Natural killer cell (primary cell): Measurements from ENCODE around the gene PWWP2A. TPM values are rescaled to one million over a fixed set of nuclear protein-coding genes. Genes with fewer than 3 reads are reported as not detected.

Source experiments
- ATAC-seq, 3 donors: fragments of 150-1000 bp in 2 of 3; fragments of 200-7000 bp in 1 of 3; cut with Tn5 transposase; 1 replicate in 1 of 3; 2 replicates in 2 of 3; pipeline ENCODE4 v1.10.0; 2021; ENCODE audit warnings: mild to moderate bottlenecking in 2 of 3, moderate library complexity in 2 of 3
- DNase-seq, 2 donors: peaks; one replicate each; pipeline versions ENCODE4 v3.0.0 to v3.0.0-alpha.2; 2013 to 2021; ENCODE audit warnings: mixed read lengths in 1 of 2
- H3K27ac ChIP-seq: one replicate; pipeline ENCODE4 v1.5.1; 2013; ENCODE audit warnings: mild to moderate bottlenecking, low read length
- H3K27me3 ChIP-seq: one replicate; pipeline ENCODE4 v1.6.1; 2013; ENCODE audit warnings: low read length; ENCODE audit not compliant: control insufficient read depth, insufficient read depth
- H3K36me3 ChIP-seq: one replicate; pipeline ENCODE4 v1.6.1; 2013; ENCODE audit warnings: low read length; ENCODE audit not compliant: control insufficient read depth, insufficient read depth
- H3K4me1 ChIP-seq: one replicate; pipeline ENCODE4 v1.6.1; 2013; ENCODE audit warnings: low read length; ENCODE audit not compliant: control insufficient read depth, insufficient read depth
- H3K4me3 ChIP-seq: one replicate; pipeline ENCODE4 v1.5.1; 2013; ENCODE audit warnings: low read length
- H3K9me3 ChIP-seq: one replicate; pipeline ENCODE4 v1.6.1; 2013; ENCODE audit warnings: low read length; ENCODE audit not compliant: control insufficient read depth, insufficient read depth
- H3K27ac Mint-ChIP-seq, 2 donors: one replicate each; pipeline ENCODE4 v1.8.0; 2022; ENCODE audit warnings: mild to moderate bottlenecking in 2 of 2, mixed read lengths in 2 of 2, moderate library complexity in 1 of 2
- H3K27me3 Mint-ChIP-seq, 2 donors: one replicate each; pipeline ENCODE4 v1.8.0; 2022; ENCODE audit warnings: low read depth in 2 of 2, mixed read lengths in 2 of 2
- H3K36me3 Mint-ChIP-seq: one replicate; pipeline ENCODE4 v1.8.0; 2022; ENCODE audit warnings: mixed read lengths
- H3K4me1 Mint-ChIP-seq, 2 donors: one replicate each; pipeline ENCODE4 v1.8.0; 2022; ENCODE audit warnings: mixed read lengths in 2 of 2
- H3K4me3 Mint-ChIP-seq: one replicate; pipeline ENCODE4 v1.8.0; 2022; ENCODE audit warnings: mild to moderate bottlenecking, moderate library complexity, mixed read lengths
- H3K9me3 Mint-ChIP-seq, 2 donors: one replicate each; pipeline ENCODE4 v1.8.0; 2022; ENCODE audit warnings: mixed read lengths in 2 of 2
- CTCF ChIP-seq: fragments of 200-600 bp; IDR thresholded peaks from one replicate; pipeline ENCODE4 v1.8.0; 2022; ENCODE audit warnings: antibody characterized with exemption
- WGBS: methylation state at CpG from one replicate; pipeline ENCODE4 v1.1.7; 2013; ENCODE audit warnings: missing lambda C conversion rate; ENCODE audit not compliant: insufficient coverage; 5-methylcytosine and 5-hydroxymethylcytosine counted together
- intact Hi-C: fragments of 100-400 bp; cut with micrococcal nuclease; formaldehyde crosslinking; loops from one replicate; pipeline ENCODE4 v1.14.2; 2022
- total RNA-seq, 4 donors: library from RNA; stranded (reverse); fragments of 120-200 nt in 1 of 4; gene quantifications; one replicate each; pipeline versions ENCODE4 v1.2.3 to v1.2.4, GENCODE V29; 2013 to 2022

Gene PWWP2A
- total RNA-seq, 3 donors from 2014 or later (not counting 1 experiment from before 2014, with no cell fraction given): 24.9 to 37.6 (median 30.2) TPM

GRCh38 chr5:160096178-160096577 is 23.1 kb downstream of the PWWP2A start:
- H3K36me3 Mint-ChIP-seq: peaks cover 14% of the 10 kb centered on the region
- DNase-seq: no peak
- peaks cover 5% of the 10 kb centered on the region for H3K4me1 ChIP-seq

GRCh38 chr5:160092960-160093707 is 26.1 kb downstream of the PWWP2A start:
- no peak overlapping the region for H3K4me3 Mint-ChIP-seq
- no peak for TF ChIP-seq CTCF
- Histone ChIP-seq H3K27me3 (no peaks in the 10 kb centered on the region), H3K4me1 (peaks cover 5% of the 10 kb centered on the region), H3K27ac (no peak overlapping the region), H3K36me3 (peaks cover 28% of the 10 kb centered on the region), H3K4me3 (no peak overlapping the region), H3K9me3 (no peaks in the 10 kb centered on the region)
- no peak overlapping the region for H3K27ac Mint-ChIP-seq
- H3K4me1 Mint-ChIP-seq: peaks cover 11 to 12% of the 10 kb centered on the region in 2 donors
- intact Hi-C loops: no loop called here
- WGBS: 79% methylated on average over 11 of the region's 11 CpGs
- no peak for ATAC-seq
- H3K36me3 Mint-ChIP-seq: peaks cover 14% of the 10 kb centered on the region
- no peak for DNase-seq
- H3K27me3 Mint-ChIP-seq: no peaks in the 10 kb centered on the region
- H3K9me3 Mint-ChIP-seq: no peaks in the 10 kb centered on the region

More at GRCh38 chr5:160096178-160096577, 23.1 kb downstream of the PWWP2A start:
- Histone ChIP-seq H3K4me3 (no peak overlapping the region), H3K9me3 (no peaks in the 10 kb centered on the region), H3K27me3 (no peaks in the 10 kb centered on the region), H3K27ac (no peak overlapping the region), H3K36me3 (peaks cover 30% of the 10 kb centered on the region)
- H3K4me1 Mint-ChIP-seq: peaks cover 11 to 12% of the 10 kb centered on the region in 2 donors
- 97% methylated on average over 2 of the region's 2 CpGs for WGBS
- TF ChIP-seq CTCF: no peak
- H3K27me3 Mint-ChIP-seq: no peaks in the 10 kb centered on the region
- intact Hi-C loops: no loop called here
- no peak for ATAC-seq
- no peak overlapping the region for H3K27ac Mint-ChIP-seq
- no peaks in the 10 kb centered on the region for H3K9me3 Mint-ChIP-seq
- H3K4me3 Mint-ChIP-seq: no peak overlapping the region

- DNase-seq (no peak), ATAC-seq (no peak)
- no peaks in the 10 kb centered on the region for H3K27me3 ChIP-seq
- no peaks in the 10 kb centered on the region for H3K27me3 Mint-ChIP-seq
- peaks cover 5% of the 10 kb centered on the region for H3K4me1 ChIP-seq
- peaks cover 28% of the 10 kb centered on the region for H3K36me3 ChIP-seq
- no peak overlapping the region for H3K4me3 Mint-ChIP-seq
- no peak overlapping the region for H3K27ac Mint-ChIP-seq
- no peak overlapping the region for H3K27ac ChIP-seq
- 96% methylated on average over 6 of the region's 7 CpGs for WGBS
- H3K9me3 ChIP-seq: no peaks in the 10 kb centered on the region
- H3K4me3 ChIP-seq: no peak overlapping the region
- no peaks in the 10 kb centered on the region for H3K9me3 Mint-ChIP-seq
- peaks cover 11 to 12% of the 10 kb centered on the region in 2 donors for H3K4me1 Mint-ChIP-seq
- no peak for TF ChIP-seq CTCF
- peaks cover 14% of the 10 kb centered on the region for H3K36me3 Mint-ChIP-seq
- intact Hi-C loops: no loop called here
Measured at GRCh38 chr5:160092514-160092913, 26.7 kb downstream of the PWWP2A start.

- Mint-ChIP-seq H3K36me3 (peaks cover 14% of the 10 kb centered on the region), H3K27ac (no peak overlapping the region), H3K4me1 (peaks cover 11 to 12% of the 10 kb centered on the region in 2 donors), H3K27me3 (no peaks in the 10 kb centered on the region), H3K9me3 (no peaks in the 10 kb centered on the region), H3K4me3 (no peak overlapping the region)
- intact Hi-C loops: no loop called here
- WGBS: 89% methylated on average over 1 of the region's 1 CpG
- ATAC-seq (no peak), DNase-seq (no peak)
- TF ChIP-seq CTCF: no peak
- Histone ChIP-seq H3K27me3 (no peaks in the 10 kb centered on the region), H3K27ac (no peak overlapping the region), H3K4me1 (no peaks in the 10 kb centered on the region), H3K9me3 (no peaks in the 10 kb centered on the region), H3K36me3 (peaks cover 21% of the 10 kb centered on the region), H3K4me3 (no peak overlapping the region)
Measured at GRCh38 chr5:160090059-160090458, 29.2 kb downstream of the PWWP2A start.
